Measurements from ENCODE around the gene HKDC1. TPM values are rescaled to one million over a fixed set of nuclear protein-coding genes. Genes with fewer than 3 reads are reported as not detected.

HKDC1 gene
- total RNA-seq, 2 donors from 2014 or later: not detected

DNA sequence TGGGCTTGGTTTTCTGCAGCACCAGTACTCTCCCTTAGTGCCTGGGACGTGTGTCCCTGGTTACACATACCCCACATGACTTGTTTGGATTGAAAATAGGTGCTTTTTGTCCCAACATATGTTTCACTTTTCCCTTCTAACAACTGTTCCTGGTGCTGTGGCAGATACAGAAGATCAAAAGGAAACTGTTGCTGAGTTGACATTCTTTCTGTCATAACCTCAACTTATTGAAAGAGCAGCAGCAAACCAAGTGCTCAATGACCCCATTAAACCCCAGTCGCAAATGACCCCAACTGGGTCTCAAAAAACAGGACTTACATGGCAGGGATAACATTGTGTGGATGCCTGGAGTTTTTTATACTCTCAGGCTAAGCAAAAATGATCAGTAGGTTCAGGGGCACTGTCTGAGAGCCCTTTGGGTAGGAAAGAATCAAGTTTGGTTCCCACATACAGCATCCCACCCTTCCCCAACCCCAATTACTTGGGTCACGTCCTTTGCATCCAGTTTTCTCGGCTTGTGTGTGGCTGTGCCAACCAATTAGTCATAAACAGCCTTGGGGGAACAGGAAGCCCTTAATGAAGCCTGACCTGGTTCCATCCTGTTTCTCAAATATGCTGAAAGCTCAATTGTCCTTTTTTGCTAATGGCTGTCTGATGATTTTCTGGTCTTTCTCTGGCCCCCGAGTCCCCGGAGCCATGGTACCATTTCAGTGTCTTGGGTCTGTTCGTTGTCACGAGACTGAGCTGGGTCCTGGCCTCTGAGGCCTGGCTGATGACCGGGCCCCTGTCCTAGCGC, 4.9 kb downstream of the HKDC1 start:
- no peak for ATAC-seq
- Mint-ChIP-seq H3K27me3 (no peaks in the 10 kb centered on the region), H3K36me3 (no peaks in the 10 kb centered on the region), H3K4me1 (ENCODE audit: low read depth in 2 of 2) (peaks cover 61 to 74% of the 10 kb centered on the region in 2 donors), H3K4me3 (peak overlapping the region; percentile 51), H3K9me3 (no peaks in the 10 kb centered on the region), H3K27ac (peak overlapping the region; percentile 7 to 62)
- no peak for DNase-seq (ENCODE audit: low spot score)

DNA sequence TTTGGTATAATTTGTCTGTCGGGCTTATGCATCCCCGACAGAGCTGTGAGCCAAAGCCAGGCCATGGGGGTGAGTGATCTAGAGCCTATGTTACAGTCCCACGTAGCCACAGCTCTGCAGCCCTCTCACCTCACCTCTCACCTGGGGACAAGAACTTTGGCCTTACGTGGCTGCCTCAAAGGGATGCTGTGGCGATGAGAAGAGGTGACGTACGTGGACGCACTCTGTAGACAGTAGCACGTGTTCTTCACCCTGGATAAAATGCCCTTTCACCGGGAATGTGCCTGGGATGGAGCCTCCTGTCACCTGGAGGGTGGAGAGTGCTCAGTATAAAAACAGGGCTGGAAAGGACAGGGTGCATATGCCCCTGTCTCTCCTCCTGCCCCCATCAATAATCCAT, 5.5 kb downstream of the HKDC1 start:
- Mint-ChIP-seq H3K9me3 (no peaks in the 10 kb centered on the region), H3K4me1 (ENCODE audit: low read depth in 2 of 2) (peaks cover 58 to 69% of the 10 kb centered on the region in 2 donors), H3K27me3 (no peaks in the 10 kb centered on the region), H3K27ac (peak overlapping the region in 1 of 2 donors; percentile 7), H3K36me3 (no peaks in the 10 kb centered on the region), H3K4me3 (peak overlapping the region; percentile 38)
- no peak for ATAC-seq
- DNase-seq (ENCODE audit: low spot score): peak; percentile 56

DNA sequence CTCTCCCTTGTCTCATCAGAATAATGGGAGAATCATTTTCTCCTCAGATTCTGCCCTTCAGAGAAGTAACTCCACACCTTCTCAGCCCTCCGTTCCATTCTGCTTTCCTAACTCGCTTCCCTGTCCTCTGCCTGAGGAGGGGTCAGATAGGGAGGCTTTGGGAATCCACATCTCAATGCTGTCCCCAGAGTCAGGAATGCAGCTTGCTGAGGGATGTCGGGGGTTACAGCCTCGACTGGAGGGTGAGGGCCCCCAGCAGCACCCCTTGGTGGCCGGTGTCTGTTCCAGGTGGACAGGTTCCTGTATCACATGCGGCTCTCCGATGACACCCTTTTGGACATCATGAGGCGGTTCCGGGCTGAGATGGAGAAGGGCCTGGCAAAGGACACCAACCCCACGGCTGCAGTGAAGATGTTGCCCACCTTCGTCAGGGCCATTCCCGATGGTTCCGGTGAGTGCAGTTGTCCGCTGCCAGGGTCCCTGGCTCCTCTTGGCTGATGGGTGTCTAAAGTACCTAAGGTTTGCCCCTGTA, 6.9 kb downstream of the HKDC1 start:
- Mint-ChIP-seq H3K4me3 (no peak overlapping the region), H3K9me3 (no peaks in the 10 kb centered on the region), H3K27ac (peak overlapping the region; percentile 83 to 88), H3K27me3 (peaks cover 0 to 6% of the 10 kb centered on the region in 2 donors), H3K36me3 (no peaks in the 10 kb centered on the region), H3K4me1 (ENCODE audit: low read depth in 2 of 2) (peaks cover 56 to 70% of the 10 kb centered on the region in 2 donors)
- DNase-seq (ENCODE audit: low spot score) (peak; percentile 53), ATAC-seq (no peak)

DNA sequence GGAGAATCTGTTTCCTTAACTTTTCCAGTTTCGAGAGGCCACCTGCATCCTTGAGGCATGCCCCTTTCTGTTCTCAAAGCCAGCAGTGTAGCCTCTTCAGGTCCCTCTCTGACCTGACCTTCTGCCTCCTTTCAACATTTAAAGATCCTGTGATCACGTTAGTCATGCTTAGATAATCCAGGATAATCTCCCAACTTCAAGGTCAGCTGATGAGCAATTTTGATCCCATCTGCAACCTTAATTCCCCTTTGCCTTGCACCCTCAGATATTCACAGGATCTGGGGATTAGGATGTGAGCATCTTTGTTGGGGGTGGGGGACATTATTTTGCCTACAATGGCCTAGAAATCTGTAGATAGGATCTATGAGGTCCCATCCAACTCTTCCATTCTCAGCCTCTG, 8.0 kb downstream of the HKDC1 start:
- Mint-ChIP-seq H3K27ac (peak overlapping the region; percentile 83 to 88), H3K27me3 (peaks cover 0 to 10% of the 10 kb centered on the region in 2 donors), H3K4me1 (ENCODE audit: low read depth in 2 of 2) (peaks cover 49 to 67% of the 10 kb centered on the region in 2 donors), H3K36me3 (no peaks in the 10 kb centered on the region), H3K4me3 (peak overlapping the region; percentile 70), H3K9me3 (no peaks in the 10 kb centered on the region)
- ATAC-seq (no peak), DNase-seq (ENCODE audit: low spot score) (peak; percentile 22)

DNA sequence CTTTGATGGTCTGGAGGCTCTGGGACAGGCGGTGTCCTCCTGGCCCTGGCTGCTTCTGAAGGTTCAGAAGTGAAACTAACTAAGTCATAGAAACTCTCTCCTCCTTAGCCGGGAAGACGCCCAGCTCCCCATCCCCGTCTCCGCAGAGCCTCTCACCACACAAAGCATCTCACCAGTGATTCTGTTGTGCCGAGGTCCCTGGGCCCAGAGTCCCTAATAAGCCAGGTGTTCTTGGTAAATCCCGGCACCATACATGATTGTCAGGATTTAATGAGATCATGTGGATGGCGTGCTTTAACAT, 9.4 kb downstream of the HKDC1 start:
- peaks cover 47 to 65% of the 10 kb centered on the region in 2 donors for H3K4me1 Mint-ChIP-seq (ENCODE audit: low read depth in 2 of 2)
- peaks cover 0 to 10% of the 10 kb centered on the region in 2 donors for H3K27me3 Mint-ChIP-seq
- no peaks in the 10 kb centered on the region for H3K9me3 Mint-ChIP-seq
- DNase-seq (ENCODE audit: low spot score) (no peak), ATAC-seq (no peak)
- H3K27ac Mint-ChIP-seq: peak overlapping the region; percentile 83 to 88
- no peaks in the 10 kb centered on the region for H3K36me3 Mint-ChIP-seq
- peak overlapping the region; percentile 70 for H3K4me3 Mint-ChIP-seq

DNA sequence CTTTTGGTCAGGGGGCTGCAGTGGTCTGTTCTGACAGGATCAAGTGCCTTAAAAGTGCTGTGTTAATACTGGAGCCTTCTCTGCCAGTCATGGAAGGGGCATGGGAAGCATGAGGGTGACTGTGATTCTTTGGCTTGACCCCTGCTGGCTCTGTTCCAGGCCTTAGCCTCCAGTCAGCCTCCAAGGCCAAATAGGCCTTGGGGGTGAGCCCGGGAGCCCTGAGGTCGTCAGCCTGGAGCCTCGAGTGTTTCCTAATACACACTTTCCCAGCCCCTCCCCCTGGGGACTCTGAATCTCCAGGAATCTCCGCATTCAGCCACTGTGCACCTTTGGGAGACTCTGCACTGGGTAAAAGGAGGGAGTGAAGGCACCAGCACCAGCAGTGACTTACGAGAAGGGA, 10.0 kb downstream of the HKDC1 start:
- peak; percentile 49 for DNase-seq (ENCODE audit: low spot score)
- Mint-ChIP-seq H3K27ac (peak overlapping the region; percentile 83 to 88), H3K4me3 (peak overlapping the region; percentile 70), H3K4me1 (ENCODE audit: low read depth in 2 of 2) (peaks cover 43 to 59% of the 10 kb centered on the region in 2 donors), H3K36me3 (no peaks in the 10 kb centered on the region), H3K9me3 (no peaks in the 10 kb centered on the region), H3K27me3 (peaks cover 0 to 10% of the 10 kb centered on the region in 2 donors)
- no peak for ATAC-seq

DNA sequence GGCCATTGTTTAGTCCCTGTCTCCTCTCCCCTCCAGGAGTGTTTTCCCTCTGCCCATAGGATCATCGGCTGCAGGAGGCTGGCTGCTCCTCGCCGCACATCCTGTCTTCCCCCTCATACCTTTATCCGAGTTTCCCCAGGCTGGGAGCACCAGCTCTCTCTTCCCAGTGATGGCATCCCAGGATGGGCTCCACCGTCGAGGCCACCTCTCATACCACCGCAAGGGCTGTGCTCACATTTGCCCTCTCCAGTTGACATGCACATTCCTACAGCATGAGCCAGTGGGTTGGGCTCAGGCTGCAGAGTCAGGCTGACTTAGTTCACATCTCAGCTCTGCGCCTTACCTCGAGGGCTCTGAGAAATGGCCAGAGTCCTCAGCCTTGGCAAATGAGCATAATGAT, 12.1 kb downstream of the HKDC1 start:
- Mint-ChIP-seq H3K27ac (peak overlapping the region; percentile 15 to 68), H3K36me3 (no peaks in the 10 kb centered on the region), H3K27me3 (peaks cover 0 to 10% of the 10 kb centered on the region in 2 donors), H3K4me3 (no peak overlapping the region), H3K4me1 (ENCODE audit: low read depth in 2 of 2) (peaks cover 33 to 53% of the 10 kb centered on the region in 2 donors), H3K9me3 (no peaks in the 10 kb centered on the region)
- ATAC-seq (no peak), DNase-seq (ENCODE audit: low spot score) (peak; percentile 48)

DNA sequence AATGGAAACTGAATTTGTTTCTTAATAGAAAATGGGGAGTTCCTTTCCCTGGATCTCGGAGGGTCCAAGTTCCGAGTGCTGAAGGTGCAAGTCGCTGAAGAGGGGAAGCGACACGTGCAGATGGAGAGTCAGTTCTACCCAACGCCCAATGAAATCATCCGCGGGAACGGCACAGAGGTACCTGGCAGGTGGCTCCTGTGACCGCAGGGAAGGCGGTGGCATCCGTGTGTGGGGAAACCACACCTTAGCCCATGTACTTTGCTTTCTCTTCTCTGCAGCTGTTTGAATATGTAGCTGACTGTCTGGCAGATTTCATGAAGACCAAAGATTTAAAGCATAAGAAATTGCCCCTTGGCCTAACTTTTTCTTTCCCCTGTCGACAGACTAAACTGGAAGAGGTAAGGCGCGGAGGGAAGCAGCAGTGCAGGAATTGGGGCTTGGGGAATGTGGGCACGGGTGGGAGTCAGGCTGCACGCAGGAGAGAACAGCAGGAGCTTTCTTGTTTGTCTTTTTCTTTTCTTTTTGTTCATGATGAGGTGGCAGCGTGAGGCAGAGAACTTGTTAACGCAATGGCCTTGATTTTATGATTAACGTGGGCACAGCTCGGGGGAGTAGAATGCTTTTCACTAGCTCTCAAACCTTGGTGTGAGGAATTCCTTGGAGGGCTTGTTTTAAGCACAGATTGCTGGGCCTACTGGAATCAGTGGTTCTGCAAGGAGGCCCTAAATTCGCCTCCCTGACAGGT, 12.8 kb downstream of the HKDC1 start:
- DNase-seq (ENCODE audit: low spot score): peak; percentile 6
- H3K27me3 Mint-ChIP-seq: peaks cover 0 to 10% of the 10 kb centered on the region in 2 donors
- ATAC-seq: no peak
- peaks cover 32 to 53% of the 10 kb centered on the region in 2 donors for H3K4me1 Mint-ChIP-seq (ENCODE audit: low read depth in 2 of 2)
- H3K9me3 Mint-ChIP-seq: no peaks in the 10 kb centered on the region
- peak overlapping the region; percentile 15 to 68 for H3K27ac Mint-ChIP-seq
- H3K36me3 Mint-ChIP-seq: no peaks in the 10 kb centered on the region
- H3K4me3 Mint-ChIP-seq: no peak overlapping the region

DNA sequence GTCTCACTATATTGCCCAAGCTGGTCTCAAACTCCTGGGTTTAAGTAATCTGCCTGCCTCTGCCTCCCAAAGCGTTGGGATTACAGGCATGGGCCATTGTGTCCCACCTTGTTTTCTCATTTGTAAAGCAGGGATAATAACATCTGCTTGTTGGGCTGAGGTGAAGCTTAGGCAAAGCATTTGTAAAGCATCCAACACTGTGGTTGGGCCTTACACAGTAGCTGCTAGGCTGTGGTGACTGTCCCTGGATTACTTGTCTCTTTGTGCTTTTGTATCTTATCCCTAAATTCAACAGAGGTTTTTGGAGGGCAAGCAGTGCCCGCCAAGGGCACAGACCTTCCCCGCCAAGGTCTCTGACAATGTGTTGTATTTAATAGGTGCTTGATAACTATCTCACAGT, 14.3 kb downstream of the HKDC1 start:
- Mint-ChIP-seq H3K9me3 (no peaks in the 10 kb centered on the region), H3K36me3 (no peaks in the 10 kb centered on the region), H3K4me3 (no peak overlapping the region), H3K4me1 (ENCODE audit: low read depth in 2 of 2) (peaks cover 18 to 38% of the 10 kb centered on the region in 2 donors), H3K27me3 (peaks cover 0 to 10% of the 10 kb centered on the region in 2 donors), H3K27ac (no peak overlapping the region)
- ATAC-seq (no peak), DNase-seq (ENCODE audit: low spot score) (no peak)

DNA sequence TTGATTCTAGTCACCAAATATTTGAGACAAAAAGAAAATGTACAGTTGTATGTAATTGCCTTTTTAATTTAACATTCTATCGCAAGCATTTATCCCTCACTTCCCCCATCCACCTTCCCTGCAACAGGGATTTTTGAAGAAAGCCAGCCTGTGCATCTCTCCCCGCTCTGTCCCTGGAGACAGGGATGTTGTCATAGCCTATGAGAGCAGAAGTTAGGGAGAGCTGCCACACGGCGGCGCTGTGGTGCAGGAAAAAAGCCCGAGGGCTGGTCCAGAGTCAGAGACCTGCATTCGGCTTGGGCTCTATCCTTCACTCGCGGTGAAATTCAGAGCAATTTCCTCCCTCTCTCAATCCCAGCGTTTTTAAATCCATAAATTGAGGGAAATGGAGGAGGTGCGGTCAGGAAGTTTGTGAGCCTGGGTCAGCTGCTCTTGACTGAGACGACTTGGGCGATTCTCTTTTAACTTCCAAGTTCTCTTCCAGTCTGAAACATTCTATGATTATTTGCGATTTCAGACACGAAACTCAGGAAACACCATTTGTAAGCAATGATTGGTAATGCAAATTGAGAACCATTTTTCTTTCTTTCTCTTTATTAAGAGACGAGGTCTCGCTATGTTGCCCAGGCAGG, 17.5 kb downstream of the HKDC1 start:
- H3K27me3 Mint-ChIP-seq: no peaks in the 10 kb centered on the region
- no peaks in the 10 kb centered on the region for H3K36me3 Mint-ChIP-seq
- H3K9me3 Mint-ChIP-seq: no peaks in the 10 kb centered on the region
- no peak overlapping the region for H3K4me3 Mint-ChIP-seq
- no peak overlapping the region for H3K27ac Mint-ChIP-seq
- ATAC-seq (peak; percentile 95), DNase-seq (ENCODE audit: low spot score) (peak; percentile 79)
- peaks cover 4 to 23% of the 10 kb centered on the region in 2 donors for H3K4me1 Mint-ChIP-seq (ENCODE audit: low read depth in 2 of 2)

DNA sequence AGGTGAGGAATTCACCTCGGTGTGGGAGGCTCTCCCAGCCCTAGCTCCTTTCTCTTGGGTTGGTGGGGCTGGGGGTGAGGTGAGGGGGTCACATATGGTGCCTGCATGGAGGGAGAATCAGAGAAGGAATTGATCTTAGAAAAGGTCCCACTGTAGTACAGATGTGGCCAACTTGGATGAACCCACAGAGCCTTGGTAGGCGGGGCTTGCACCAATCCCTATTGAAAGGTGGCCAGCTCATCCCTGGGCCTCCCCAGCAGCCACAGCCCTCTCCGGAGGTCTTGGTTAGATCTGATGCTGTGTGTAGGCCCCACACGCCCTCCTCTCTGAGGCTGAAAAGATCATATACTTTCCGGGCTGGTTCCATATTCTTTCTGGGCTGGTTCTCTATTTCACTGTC, 19.0 kb downstream of the HKDC1 start:
- H3K27ac Mint-ChIP-seq: no peak overlapping the region
- DNase-seq (ENCODE audit: low spot score) (no peak), ATAC-seq (no peak)
- no peaks in the 10 kb centered on the region for H3K36me3 Mint-ChIP-seq
- H3K4me1 Mint-ChIP-seq (ENCODE audit: low read depth in 2 of 2): peaks cover 4 to 17% of the 10 kb centered on the region in 2 donors
- no peak overlapping the region for H3K4me3 Mint-ChIP-seq
- no peaks in the 10 kb centered on the region for H3K27me3 Mint-ChIP-seq
- no peaks in the 10 kb centered on the region for H3K9me3 Mint-ChIP-seq

DNA sequence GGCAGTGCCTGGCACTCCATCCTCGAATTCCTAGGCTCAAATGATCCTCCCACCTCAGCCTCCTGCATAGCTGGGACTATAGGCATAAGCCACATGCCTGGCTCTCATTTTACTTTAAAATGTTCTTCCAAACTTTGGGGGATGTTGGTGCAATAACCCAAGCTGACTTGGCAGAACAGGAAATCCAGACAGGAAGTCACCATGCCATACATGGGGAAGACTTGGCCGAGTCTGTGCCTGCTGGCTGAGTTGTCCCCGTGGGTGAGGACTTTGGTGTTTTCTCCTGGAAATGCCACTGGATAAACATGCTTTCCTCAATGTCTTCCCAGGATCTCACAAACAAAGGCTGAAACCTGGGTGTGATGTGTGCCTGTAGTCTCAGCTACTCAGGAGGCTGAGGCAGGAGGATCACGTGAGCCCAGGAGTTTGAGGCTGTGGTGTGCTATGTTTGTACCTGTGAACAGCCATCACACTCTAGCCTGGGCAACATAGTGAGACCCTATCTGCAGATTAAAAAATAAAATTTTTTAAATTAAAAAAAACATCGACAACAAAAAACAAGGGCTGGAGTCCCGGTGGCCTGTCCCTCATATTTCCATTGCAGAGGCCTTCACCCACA, 19.8 kb downstream of the HKDC1 start:
- Mint-ChIP-seq H3K27ac (no peak overlapping the region), H3K4me1 (ENCODE audit: low read depth in 2 of 2) (peaks cover 4 to 17% of the 10 kb centered on the region in 2 donors)
- ATAC-seq: no peak

DNA sequence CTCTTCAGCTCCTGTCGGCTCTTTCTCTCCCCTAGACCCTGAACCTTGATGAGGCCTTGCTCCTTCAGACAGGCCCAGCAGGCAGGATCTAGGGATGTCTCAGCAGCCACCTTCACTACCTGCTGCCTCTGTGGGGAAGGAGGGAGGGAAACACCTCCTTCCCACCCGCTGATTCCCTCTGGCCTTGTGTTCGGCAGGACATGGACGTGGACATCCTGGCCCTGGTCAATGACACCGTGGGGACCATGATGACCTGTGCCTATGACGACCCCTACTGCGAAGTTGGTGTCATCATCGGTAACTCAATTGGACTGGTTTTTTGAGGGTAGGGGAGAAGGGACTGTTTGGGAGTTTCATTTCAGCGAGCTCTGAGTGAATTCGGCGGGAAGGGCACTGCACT, 20.3 kb downstream of the HKDC1 start:
- Mint-ChIP-seq H3K27me3 (no peaks in the 10 kb centered on the region), H3K9me3 (no peaks in the 10 kb centered on the region), H3K36me3 (no peaks in the 10 kb centered on the region), H3K4me3 (no peak overlapping the region), H3K27ac (peak overlapping the region in 1 of 2 donors; percentile 17), H3K4me1 (ENCODE audit: low read depth in 2 of 2) (peaks cover 4 to 17% of the 10 kb centered on the region in 2 donors)
- DNase-seq (ENCODE audit: low spot score) (no peak), ATAC-seq (no peak)

More for the DNA sequence above, 19.8 kb downstream of the HKDC1 start:
- H3K4me3 Mint-ChIP-seq: no peak overlapping the region
- no peak for DNase-seq (ENCODE audit: low spot score)
- H3K27me3 Mint-ChIP-seq: no peaks in the 10 kb centered on the region
- no peaks in the 10 kb centered on the region for H3K36me3 Mint-ChIP-seq
- no peaks in the 10 kb centered on the region for H3K9me3 Mint-ChIP-seq
